Kidney tubule cell (primary cell): ENCODE data around the gene CBX4.

ENCODE experiments used
- DNase-seq: peaks from one replicate; pipeline ENCODE4 v3.0.0-alpha.2; 2018; ENCODE audit warnings: low spot score

CBX4 gene

GRCh38 chr17:79829004-79829403 lies 10.2 kb downstream of the CBX4 start:
- no peak for DNase-seq

- no peak for DNase-seq
Observed at GRCh38 chr17:79826841-79827578, 12.2 kb downstream of the CBX4 start.

- DNase-seq, result no peak
Observed at GRCh38 chr17:79826204-79826680, 13.0 kb downstream of the CBX4 start.

GRCh38 chr17:79825580-79825921 lies 13.7 kb downstream of the CBX4 start:
- no peak for DNase-seq

GRCh38 chr17:79824893-79825579 lies 14.2 kb downstream of the CBX4 start:
- DNase-seq, result no peak

GRCh38 chr17:79824234-79824633 lies 15.0 kb downstream of the CBX4 start:
- no peak for DNase-seq

- DNase-seq, result no peak
Observed at GRCh38 chr17:79822583-79823124, 16.6 kb downstream of the CBX4 start.

GRCh38 chr17:79821331-79822095 lies 17.7 kb downstream of the CBX4 start:
- no peak for DNase-seq

- no peak for DNase-seq
Observed at GRCh38 chr17:79820959-79821330, 18.3 kb downstream of the CBX4 start.

GRCh38 chr17:79819534-79820276 lies 19.5 kb downstream of the CBX4 start:
- no peak for DNase-seq

- no peak for DNase-seq
Observed at GRCh38 chr17:79819085-79819484, 20.2 kb downstream of the CBX4 start.

GRCh38 chr17:79818026-79818758 lies 21.0 kb downstream of the CBX4 start:
- no peak for DNase-seq

GRCh38 chr17:79815836-79816461 lies 23.3 kb downstream of the CBX4 start:
- no peak for DNase-seq

GRCh38 chr17:79814974-79815835 lies 24.0 kb downstream of the CBX4 start:
- peak; percentile 33 for DNase-seq

GRCh38 chr17:79814127-79814973 lies 24.9 kb downstream of the CBX4 start:
- DNase-seq, result no peak

- no peak for DNase-seq
Observed at GRCh38 chr17:79813297-79814126, 25.7 kb downstream of the CBX4 start.

GRCh38 chr17:79812353-79813258 lies 26.6 kb downstream of the CBX4 start:
- DNase-seq, result no peak
